A673 (cell line): ENCODE results near the gene ZGRF1.

Experiments
- EZH2 ChIP-seq: fragments of 200-600 bp; sonication (generic); IDR thresholded peaks from 2 replicates; pipeline ENCODE4 v1.6.1; 2017; ENCODE audit warnings: borderline replicate concordance, low read depth, mild to moderate bottlenecking, mixed read lengths, antibody characterized with exemption, low read length; ENCODE audit not compliant: poor library complexity, severe bottlenecking
- TF ChIP-seq, protein P1 (sequence below): fragments of 300-800, 200-600 bp; sonication (generic); conservative IDR thresholded peaks from 2 replicates; pipeline ENCODE4 v1.5.1; 2017; ENCODE audit warnings: low read depth, mild to moderate bottlenecking, antibody characterized with exemption, low read length, moderate library complexity, mixed read lengths

DNA sequence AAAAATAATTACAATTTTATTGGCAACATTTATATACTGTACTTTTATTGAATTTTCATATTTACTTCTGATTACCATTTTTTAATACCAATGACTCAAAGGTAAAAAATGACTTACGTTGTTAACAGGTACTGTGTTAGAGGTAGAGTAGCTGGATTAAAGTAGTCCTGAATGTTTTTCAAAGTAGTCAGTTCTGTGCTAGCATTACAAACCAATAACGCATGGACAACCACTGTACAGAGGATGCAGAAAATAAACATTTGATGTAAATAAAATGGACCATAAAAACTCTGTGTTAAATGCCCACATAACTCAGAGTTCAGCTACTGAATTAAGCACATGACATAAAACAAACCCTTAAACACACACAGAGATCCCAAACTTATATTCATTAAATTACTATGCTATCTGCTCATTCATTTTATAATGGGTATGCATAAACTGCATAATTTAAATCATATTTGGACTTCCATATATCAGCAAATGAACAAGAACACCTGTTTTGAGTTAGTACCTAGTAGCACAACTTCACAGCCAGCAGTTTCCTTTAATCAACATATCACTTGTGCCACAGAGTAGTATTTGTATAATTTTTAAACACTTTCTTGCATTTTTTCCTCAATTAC, 74.3 kb downstream of the ZGRF1 start:
- TF ChIP-seq, protein P1, sequence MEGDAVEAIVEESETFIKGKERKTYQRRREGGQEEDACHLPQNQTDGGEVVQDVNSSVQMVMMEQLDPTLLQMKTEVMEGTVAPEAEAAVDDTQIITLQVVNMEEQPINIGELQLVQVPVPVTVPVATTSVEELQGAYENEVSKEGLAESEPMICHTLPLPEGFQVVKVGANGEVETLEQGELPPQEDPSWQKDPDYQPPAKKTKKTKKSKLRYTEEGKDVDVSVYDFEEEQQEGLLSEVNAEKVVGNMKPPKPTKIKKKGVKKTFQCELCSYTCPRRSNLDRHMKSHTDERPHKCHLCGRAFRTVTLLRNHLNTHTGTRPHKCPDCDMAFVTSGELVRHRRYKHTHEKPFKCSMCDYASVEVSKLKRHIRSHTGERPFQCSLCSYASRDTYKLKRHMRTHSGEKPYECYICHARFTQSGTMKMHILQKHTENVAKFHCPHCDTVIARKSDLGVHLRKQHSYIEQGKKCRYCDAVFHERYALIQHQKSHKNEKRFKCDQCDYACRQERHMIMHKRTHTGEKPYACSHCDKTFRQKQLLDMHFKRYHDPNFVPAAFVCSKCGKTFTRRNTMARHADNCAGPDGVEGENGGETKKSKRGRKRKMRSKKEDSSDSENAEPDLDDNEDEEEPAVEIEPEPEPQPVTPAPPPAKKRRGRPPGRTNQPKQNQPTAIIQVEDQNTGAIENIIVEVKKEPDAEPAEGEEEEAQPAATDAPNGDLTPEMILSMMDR = no peak
- no peak for TF ChIP-seq EZH2
